ENCODE measurements around the gene SLC7A4.

DNA sequence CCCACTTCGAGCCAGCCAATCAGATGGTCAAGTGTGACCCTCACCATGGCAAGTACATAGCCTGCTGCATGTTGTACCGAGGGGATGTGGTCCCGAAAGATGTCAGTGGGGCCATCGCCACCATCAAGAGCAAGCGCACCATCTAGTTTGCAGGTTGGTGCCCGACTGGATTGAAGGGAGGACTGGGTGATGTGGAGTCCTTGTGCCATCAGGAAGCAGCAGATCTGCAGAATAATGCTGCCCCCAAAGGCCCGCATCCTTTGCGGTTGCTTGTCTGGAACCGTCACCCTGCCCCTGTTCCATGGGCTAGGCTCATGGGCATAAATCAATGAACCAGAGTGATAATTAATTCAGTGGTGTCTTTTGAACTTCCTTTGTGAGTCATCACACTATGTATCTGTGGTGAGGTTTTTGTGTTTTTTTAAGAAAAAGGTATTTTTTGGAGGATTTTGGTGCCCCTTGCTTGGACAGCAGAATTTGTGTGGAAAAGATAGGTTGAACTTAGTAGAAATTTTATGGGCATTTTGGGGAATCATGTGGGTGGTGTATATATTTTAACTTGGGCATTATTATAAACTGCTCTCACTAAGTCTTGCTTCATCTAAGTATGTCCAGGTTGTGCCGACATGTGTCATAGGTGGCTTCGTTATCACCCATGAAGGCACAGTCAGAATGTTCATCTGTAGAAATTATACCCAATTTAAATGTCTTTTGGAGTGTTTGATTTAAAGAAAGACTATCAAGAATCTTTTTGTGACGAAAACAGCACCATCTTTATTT, 35.7 kb upstream of the SLC7A4 start:
- TF ChIP-seq, protein P1, sequence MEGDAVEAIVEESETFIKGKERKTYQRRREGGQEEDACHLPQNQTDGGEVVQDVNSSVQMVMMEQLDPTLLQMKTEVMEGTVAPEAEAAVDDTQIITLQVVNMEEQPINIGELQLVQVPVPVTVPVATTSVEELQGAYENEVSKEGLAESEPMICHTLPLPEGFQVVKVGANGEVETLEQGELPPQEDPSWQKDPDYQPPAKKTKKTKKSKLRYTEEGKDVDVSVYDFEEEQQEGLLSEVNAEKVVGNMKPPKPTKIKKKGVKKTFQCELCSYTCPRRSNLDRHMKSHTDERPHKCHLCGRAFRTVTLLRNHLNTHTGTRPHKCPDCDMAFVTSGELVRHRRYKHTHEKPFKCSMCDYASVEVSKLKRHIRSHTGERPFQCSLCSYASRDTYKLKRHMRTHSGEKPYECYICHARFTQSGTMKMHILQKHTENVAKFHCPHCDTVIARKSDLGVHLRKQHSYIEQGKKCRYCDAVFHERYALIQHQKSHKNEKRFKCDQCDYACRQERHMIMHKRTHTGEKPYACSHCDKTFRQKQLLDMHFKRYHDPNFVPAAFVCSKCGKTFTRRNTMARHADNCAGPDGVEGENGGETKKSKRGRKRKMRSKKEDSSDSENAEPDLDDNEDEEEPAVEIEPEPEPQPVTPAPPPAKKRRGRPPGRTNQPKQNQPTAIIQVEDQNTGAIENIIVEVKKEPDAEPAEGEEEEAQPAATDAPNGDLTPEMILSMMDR (IDR thresholded peaks at IDR 0.05): no peak
- no peak for TF ChIP-seq POLR2A (IDR thresholded peaks at IDR 0.05)

Data from adrenal gland (tissue), 5 donors.